Measurements from ENCODE around the gene ZBTB21. TPM values are rescaled to one million over a fixed set of nuclear protein-coding genes. Genes with fewer than 3 reads are reported as not detected.

Gene ZBTB21
- polyA plus RNA-seq, 12 donors: 4.5 to 10.4 (median 6.6) TPM; not detected in 1

GRCh38 chr21:42022091-42022430 lies 11.9 kb upstream of the ZBTB21 start:
- DNase-seq: no peak

- DNase-seq: no peak
These were observed 11.4 kb upstream of the ZBTB21 start for GRCh38 chr21:42021371-42022090.

GRCh38 chr21:42019706-42020105 lies 9.5 kb upstream of the ZBTB21 start:
- DNase-seq: no peak

GRCh38 chr21:42019101-42019605 lies 9.0 kb upstream of the ZBTB21 start:
- no peak for DNase-seq

- no peak for DNase-seq
These were observed 6.9 kb upstream of the ZBTB21 start for GRCh38 chr21:42017022-42017421.

GRCh38 chr21:42016364-42016985 lies 6.3 kb upstream of the ZBTB21 start:
- DNase-seq: no peak

GRCh38 chr21:42013931-42014330 lies 3.8 kb upstream of the ZBTB21 start:
- DNase-seq: no peak

- DNase-seq: no peak
These were observed 3.2 kb upstream of the ZBTB21 start for GRCh38 chr21:42013376-42013775.

GRCh38 chr21:42012763-42013329 lies 2.7 kb upstream of the ZBTB21 start:
- no peak for DNase-seq

GRCh38 chr21:42012344-42012743 lies 2.2 kb upstream of the ZBTB21 start:
- DNase-seq: no peak

GRCh38 chr21:42010507-42011495 lies 641 bp upstream of the ZBTB21 start:
- no peak for DNase-seq

- DNase-seq: peak; percentile 53
These were observed 936 bp downstream of the ZBTB21 start for GRCh38 chr21:42009018-42009830.

- DNase-seq: no peak
These were observed 2.7 kb downstream of the ZBTB21 start for GRCh38 chr21:42007356-42007940.

- no peak for DNase-seq
These were observed 3.4 kb downstream of the ZBTB21 start for GRCh38 chr21:42006765-42007164.

GRCh38 chr21:42004406-42005199 lies 5.6 kb downstream of the ZBTB21 start:
- DNase-seq: no peak

GRCh38 chr21:42003051-42003461 lies 7.1 kb downstream of the ZBTB21 start:
- DNase-seq: no peak

GRCh38 chr21:42002421-42002958 lies 7.7 kb downstream of the ZBTB21 start:
- no peak for DNase-seq

- DNase-seq: no peak
These were observed 8.4 kb downstream of the ZBTB21 start for GRCh38 chr21:42001781-42002180.

- DNase-seq: no peak
These were observed 9.3 kb downstream of the ZBTB21 start for GRCh38 chr21:42000908-42001307.

Measured in muscle of arm (tissue), 12 donors.